Suprapubic skin (tissue), 4 donors: Measurements from ENCODE around the gene CLDN10. TPM values are rescaled to one million over a fixed set of nuclear protein-coding genes. Genes with fewer than 3 reads are reported as not detected.
A peak's percentile ranks its signal among the peaks of the same experiment; 100 is the strongest.

Experiments
- DNase-seq, 2 donors: peaks; one replicate each; pipeline ENCODE4 v3.0.0-alpha.2; 2019; ENCODE audit warnings: low spot score in 2 of 2
- H3K27ac ChIP-seq: fragments of 200-600 bp; sonication (generic); one replicate; pipeline ENCODE4 v1.5.1; 2019
- H3K27me3 ChIP-seq: fragments of 200-600 bp; sonication (generic); one replicate; pipeline ENCODE4 v1.5.1; 2019
- H3K36me3 ChIP-seq: fragments of 200-600 bp; sonication (generic); one replicate; pipeline ENCODE4 v1.5.1; 2019
- H3K4me1 ChIP-seq: fragments of 200-600 bp; sonication (generic); one replicate; pipeline ENCODE4 v1.5.1; 2019
- H3K4me3 ChIP-seq: fragments of 200-600 bp; sonication (generic); one replicate; pipeline ENCODE4 v1.5.1; 2019; ENCODE audit warnings: mild to moderate bottlenecking
- H3K9me3 ChIP-seq: fragments of 200-600 bp; sonication (generic); one replicate; pipeline ENCODE4 v1.5.1; 2019
- CTCF ChIP-seq, 2 donors: fragments of 200-600 bp in 1 of 2; fragments of 450-650 bp in 1 of 2; sonication (generic) in 1 of 2; IDR thresholded peaks; one replicate each; pipeline ENCODE4 v1.5.1; 2016 to 2019; ENCODE audit warnings: antibody characterized with exemption in 2 of 2, mild to moderate bottlenecking in 1 of 2, moderate library complexity in 1 of 2
- EP300 ChIP-seq: sonication (generic); formaldehyde crosslinking; IDR thresholded peaks from one replicate; pipeline ENCODE4 v1.6.1; 2017; ENCODE audit warnings: antibody characterized with exemption
- POLR2A ChIP-seq, 2 donors: fragments of 450-650 bp; IDR thresholded peaks; one replicate each; pipeline ENCODE4 v1.6.1; 2017; ENCODE audit warnings: antibody characterized with exemption in 2 of 2, mild to moderate bottlenecking in 2 of 2, moderate library complexity in 2 of 2
- POLR2AphosphoS5 ChIP-seq, 3 donors: sonication (generic); formaldehyde crosslinking; IDR thresholded peaks; one replicate each; pipeline ENCODE4 v1.6.1; 2017; ENCODE audit warnings: antibody characterized with exemption in 3 of 3
- WGBS: methylation state at CpG from one replicate; pipeline ENCODE4 v1.1.5; 2018; 5-methylcytosine and 5-hydroxymethylcytosine counted together
- total RNA-seq, 4 donors: library from RNA; depleted of rRNA; stranded (reverse); fragments of >200 nt; gene quantifications; one replicate each; pipeline ENCODE4 v1.1.0, GENCODE V29; 2016

Gene CLDN10
- total RNA-seq, 4 donors from 2014 or later = 14.3 to 38.7 (median 22.0) TPM

- no peak overlapping the region for H3K27ac ChIP-seq
- H3K27me3 ChIP-seq = no peaks in the 10 kb centered on the region
- no peak for DNase-seq
- WGBS = 79% methylated on average over 1 of the region's 1 CpG
- H3K36me3 ChIP-seq = peaks cover 3% of the 10 kb centered on the region
- H3K9me3 ChIP-seq = no peaks in the 10 kb centered on the region
- no peak for TF ChIP-seq POLR2A (IDR thresholded peaks at IDR 0.05)
- TF ChIP-seq EP300 = no peak
- TF ChIP-seq POLR2AphosphoS5 (IDR thresholded peaks at IDR 0.05) = no peak
- TF ChIP-seq CTCF (IDR thresholded peaks at IDR 0.05) = no peak
- no peak overlapping the region for H3K4me3 ChIP-seq
- no peaks in the 10 kb centered on the region for H3K4me1 ChIP-seq
These were observed 40.9 kb downstream of the CLDN10 start for GRCh38 chr13:95593462-95593861.

GRCh38 chr13:95596701-95597100 is 44.2 kb downstream of the CLDN10 start:
- Histone ChIP-seq H3K27me3 (no peaks in the 10 kb centered on the region), H3K4me1 (no peaks in the 10 kb centered on the region), H3K9me3 (no peaks in the 10 kb centered on the region), H3K36me3 (peaks cover 3% of the 10 kb centered on the region), H3K4me3 (no peak overlapping the region), H3K27ac (no peak overlapping the region)
- DNase-seq = no peak
- TF ChIP-seq EP300 (no peak), POLR2A (IDR thresholded peaks at IDR 0.05) (no peak), CTCF (IDR thresholded peaks at IDR 0.05) (no peak), POLR2AphosphoS5 (IDR thresholded peaks at IDR 0.05) (no peak)
- 73% methylated on average over 1 of the region's 1 CpG for WGBS

GRCh38 chr13:95601216-95601615 is 48.7 kb downstream of the CLDN10 start:
- 75% methylated on average over 1 of the region's 2 CpGs for WGBS
- peaks cover 3% of the 10 kb centered on the region for H3K36me3 ChIP-seq
- TF ChIP-seq EP300 (no peak), POLR2AphosphoS5 (IDR thresholded peaks at IDR 0.05) (no peak), POLR2A (IDR thresholded peaks at IDR 0.05) (no peak), CTCF (IDR thresholded peaks at IDR 0.05) (no peak)
- H3K4me3 ChIP-seq = no peak overlapping the region
- H3K9me3 ChIP-seq = no peaks in the 10 kb centered on the region
- DNase-seq = no peak
- no peaks in the 10 kb centered on the region for H3K27me3 ChIP-seq
- H3K27ac ChIP-seq = no peak overlapping the region
- no peaks in the 10 kb centered on the region for H3K4me1 ChIP-seq

- Histone ChIP-seq H3K36me3 (peaks cover 3% of the 10 kb centered on the region), H3K4me3 (no peak overlapping the region), H3K9me3 (no peaks in the 10 kb centered on the region), H3K4me1 (no peaks in the 10 kb centered on the region), H3K27ac (no peak overlapping the region), H3K27me3 (no peaks in the 10 kb centered on the region)
- 88% methylated on average over 6 of the region's 6 CpGs for WGBS
- no peak for DNase-seq
- TF ChIP-seq POLR2AphosphoS5 (IDR thresholded peaks at IDR 0.05) = no peak
- no peak for TF ChIP-seq EP300
- no peak for TF ChIP-seq POLR2A (IDR thresholded peaks at IDR 0.05)
These were observed 49.4 kb downstream of the CLDN10 start for GRCh38 chr13:95601906-95602305.

GRCh38 chr13:95603887-95604555 is 51.5 kb downstream of the CLDN10 start:
- WGBS = 69% methylated on average over 12 of the region's 12 CpGs
- Histone ChIP-seq H3K9me3 (no peaks in the 10 kb centered on the region), H3K4me3 (no peak overlapping the region), H3K27ac (peak overlapping the region; percentile 35), H3K27me3 (no peaks in the 10 kb centered on the region), H3K4me1 (peaks cover 3% of the 10 kb centered on the region), H3K36me3 (peaks cover 3% of the 10 kb centered on the region)
- DNase-seq = no peak
- TF ChIP-seq EP300 (no peak), CTCF (IDR thresholded peaks at IDR 0.05) (no peak), POLR2A (IDR thresholded peaks at IDR 0.05) (no peak), POLR2AphosphoS5 (IDR thresholded peaks at IDR 0.05) (no peak)

GRCh38 chr13:95604556-95604915 is 52.0 kb downstream of the CLDN10 start:
- no peak for DNase-seq
- Histone ChIP-seq H3K27me3 (no peaks in the 10 kb centered on the region), H3K4me1 (peaks cover 3% of the 10 kb centered on the region), H3K27ac (no peak overlapping the region), H3K36me3 (peaks cover 3% of the 10 kb centered on the region), H3K4me3 (no peak overlapping the region), H3K9me3 (no peaks in the 10 kb centered on the region)
- WGBS = 62% methylated on average over 3 of the region's 3 CpGs
- TF ChIP-seq EP300 = no peak
- no peak for TF ChIP-seq POLR2A (IDR thresholded peaks at IDR 0.05)
- no peak for TF ChIP-seq POLR2AphosphoS5 (IDR thresholded peaks at IDR 0.05)
- TF ChIP-seq CTCF (IDR thresholded peaks at IDR 0.05) = no peak
